ENCODE data around the gene CIB2.

CIB2 gene

DNA sequence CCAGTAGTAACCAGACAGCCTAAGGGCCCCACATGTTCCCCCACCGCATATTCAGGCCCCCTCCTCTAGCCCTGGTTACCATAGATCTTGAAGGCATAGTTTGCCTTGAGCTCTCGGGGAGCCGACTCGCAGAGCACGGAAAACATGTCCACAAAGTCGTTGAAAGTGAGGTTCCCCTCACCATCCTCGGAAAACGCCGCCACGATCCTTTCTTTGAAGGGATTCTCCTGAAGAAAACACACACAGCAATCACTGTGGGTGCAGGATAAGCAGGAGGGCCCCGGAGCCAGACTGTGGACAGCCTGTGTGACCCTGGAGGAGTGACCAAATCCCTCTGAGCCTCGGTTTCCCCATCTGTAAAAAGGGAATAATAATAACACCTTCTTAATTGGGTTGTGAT is 22.1 kb downstream of the CIB2 start:
- no peak for DNase-seq (ENCODE audit: low read depth in 2 of 2, low spot score in 1 of 2)

DNA sequence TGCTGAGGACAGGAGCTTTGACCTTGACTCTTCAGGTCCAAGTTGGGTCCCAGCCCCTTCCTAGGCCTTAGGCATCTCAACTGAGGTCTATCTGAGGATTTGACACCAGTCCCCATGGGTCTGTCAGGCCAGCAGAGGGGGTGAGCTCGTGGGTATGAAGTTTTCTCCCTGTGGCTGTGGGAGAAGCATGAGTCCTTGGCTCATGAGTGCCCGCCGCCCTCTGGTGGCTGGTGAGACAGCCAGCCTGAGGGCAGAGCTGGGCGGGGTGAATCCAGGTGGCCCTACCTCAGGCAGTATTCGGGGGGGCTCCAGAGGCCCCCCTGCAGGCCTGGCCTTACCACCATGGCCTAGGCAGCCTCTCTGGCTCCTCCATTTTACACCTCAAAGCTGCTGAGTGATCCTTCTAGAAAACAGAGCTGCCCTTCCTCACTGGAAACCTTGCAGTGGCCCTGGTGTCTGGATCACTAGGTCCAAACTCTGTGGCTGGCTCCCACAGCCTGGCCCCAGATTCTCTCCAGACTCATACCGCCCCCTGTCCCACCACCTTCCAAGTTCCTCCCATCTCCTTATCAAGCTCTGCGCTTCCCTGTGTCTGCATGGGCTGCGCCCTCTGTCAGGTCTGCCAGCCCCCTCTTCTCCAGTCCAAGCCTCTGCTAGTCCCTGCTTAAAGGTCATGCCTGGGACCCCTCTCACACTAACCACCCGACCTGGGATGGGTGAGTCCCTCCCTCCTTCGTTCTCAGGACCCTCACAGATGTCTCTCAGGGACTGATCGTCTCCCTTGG is 22.8 kb downstream of the CIB2 start:
- peak; percentile 68 to 72 for DNase-seq (ENCODE audit: low read depth in 2 of 2, low spot score in 1 of 2)

DNA sequence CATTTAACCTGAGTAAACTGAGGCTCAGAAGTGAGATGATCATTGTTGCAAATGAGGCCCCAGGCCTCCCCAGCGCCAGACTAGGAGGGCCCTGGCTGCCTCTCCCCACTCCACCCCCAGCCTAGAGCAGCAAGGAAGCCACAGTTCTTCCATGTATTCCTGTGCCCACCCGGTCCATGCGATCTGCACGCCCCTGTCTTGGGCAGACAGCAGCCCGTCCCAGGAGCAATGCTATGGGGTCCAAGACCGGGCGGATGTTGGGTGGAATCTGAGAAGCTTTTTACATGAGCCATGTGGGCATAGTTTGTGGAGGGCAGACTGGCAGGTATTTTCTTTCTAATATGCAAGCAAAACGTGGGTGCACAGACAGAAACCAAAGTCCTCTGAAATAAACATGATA is 23.8 kb downstream of the CIB2 start:
- DNase-seq (ENCODE audit: low read depth in 2 of 2, low spot score in 1 of 2): no peak

DNA sequence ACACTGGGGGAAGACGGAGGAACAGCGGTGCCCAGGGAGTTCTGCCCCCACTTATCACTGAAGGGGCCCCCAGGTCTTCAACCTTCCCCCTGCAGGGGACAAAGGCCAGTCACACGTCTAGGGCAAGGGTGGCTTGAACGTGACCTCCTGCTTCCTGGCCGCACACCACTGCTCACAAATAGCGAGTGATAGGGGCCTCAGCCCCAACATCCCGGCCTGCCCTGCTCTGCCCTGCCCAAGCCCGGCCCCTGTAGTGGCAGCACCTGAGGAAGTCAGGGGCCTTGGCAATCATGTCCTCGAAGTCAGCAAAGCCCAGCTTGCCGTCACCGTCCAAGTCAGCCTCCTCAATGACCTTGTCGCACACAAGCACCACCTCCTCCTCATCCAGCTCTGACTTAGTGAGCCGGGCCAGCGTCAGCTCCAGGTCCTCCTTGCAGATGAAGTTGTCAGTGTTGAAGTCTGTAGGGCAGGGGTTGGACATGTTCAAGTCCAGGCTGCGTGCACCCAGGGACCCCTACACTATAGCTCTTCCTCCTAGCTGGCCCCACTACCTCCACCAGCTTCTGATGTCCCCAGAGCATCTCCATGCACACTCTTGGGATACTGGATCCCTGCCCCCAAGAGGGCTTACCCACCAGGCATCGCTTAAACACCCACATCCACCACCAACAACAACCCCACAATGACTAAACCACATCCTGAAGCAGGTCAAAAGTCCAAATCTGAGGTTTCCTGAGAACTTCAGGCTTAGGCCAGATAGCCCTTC is 25.6 kb downstream of the CIB2 start:
- no peak for DNase-seq (ENCODE audit: low read depth in 2 of 2, low spot score in 1 of 2)

DNA sequence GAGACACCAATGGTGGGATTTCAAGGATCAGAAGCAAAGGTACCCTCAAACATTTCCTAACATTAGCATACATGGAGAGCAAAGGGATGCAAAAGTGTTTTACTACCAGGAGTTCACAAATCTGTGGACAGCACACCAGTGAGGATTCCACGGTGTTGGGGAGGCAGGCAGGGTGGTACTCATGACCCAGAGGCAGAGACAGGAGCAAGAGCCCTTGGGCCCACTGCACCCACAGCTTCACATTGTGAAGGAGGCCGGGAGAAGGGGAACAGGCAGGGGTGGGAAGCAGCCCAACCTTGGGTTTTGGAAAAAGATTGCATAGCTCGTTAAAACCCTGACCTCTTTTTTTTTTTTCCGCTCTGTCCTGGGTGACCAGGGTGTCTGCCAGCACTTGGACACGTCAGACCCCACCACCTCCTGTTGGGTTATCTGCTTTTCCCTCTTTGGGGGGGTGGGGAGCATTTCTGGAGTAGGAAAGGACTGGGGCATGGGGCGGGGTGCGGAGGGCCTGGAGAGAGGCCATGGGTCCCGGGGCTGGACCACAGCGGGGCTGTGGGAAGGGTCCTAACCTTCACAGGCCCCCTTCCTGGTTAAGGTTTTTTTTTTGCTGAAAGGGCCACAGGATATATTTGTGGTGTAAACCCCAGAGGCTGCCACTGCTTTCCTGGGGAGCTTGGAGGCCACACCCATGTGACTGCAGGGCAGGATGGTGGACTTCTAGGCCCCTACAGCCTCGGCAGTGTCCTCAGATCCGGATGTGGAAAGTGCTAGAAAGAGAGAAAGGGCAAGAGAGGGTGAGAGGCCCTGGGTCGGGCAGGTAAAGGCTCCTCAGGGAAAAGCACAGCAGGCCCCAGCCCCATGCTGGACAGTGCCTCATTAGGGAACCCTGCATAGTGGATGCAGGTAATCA is 26.4 kb downstream of the CIB2 start:
- DNase-seq (ENCODE audit: low read depth in 2 of 2, low spot score in 1 of 2): no peak

DNA sequence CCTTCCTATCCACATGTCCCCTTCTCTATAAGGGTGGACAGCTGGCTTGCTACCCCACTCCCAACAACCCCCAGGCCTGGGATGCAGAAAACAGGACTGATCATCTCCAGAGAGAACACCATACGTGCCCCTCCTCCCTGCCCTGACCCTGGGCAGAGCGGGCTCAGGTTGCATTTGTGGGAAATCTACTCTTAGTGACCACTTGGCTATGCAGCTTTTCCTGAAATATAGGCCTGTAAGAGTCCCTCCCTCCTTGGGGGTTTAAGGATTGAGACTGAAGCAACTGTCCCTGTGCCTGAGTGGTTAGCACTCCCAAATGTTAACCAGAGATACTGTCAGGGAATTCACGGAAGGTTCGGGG is 27.1 kb downstream of the CIB2 start:
- DNase-seq (ENCODE audit: low read depth in 2 of 2, low spot score in 1 of 2): no peak

DNA sequence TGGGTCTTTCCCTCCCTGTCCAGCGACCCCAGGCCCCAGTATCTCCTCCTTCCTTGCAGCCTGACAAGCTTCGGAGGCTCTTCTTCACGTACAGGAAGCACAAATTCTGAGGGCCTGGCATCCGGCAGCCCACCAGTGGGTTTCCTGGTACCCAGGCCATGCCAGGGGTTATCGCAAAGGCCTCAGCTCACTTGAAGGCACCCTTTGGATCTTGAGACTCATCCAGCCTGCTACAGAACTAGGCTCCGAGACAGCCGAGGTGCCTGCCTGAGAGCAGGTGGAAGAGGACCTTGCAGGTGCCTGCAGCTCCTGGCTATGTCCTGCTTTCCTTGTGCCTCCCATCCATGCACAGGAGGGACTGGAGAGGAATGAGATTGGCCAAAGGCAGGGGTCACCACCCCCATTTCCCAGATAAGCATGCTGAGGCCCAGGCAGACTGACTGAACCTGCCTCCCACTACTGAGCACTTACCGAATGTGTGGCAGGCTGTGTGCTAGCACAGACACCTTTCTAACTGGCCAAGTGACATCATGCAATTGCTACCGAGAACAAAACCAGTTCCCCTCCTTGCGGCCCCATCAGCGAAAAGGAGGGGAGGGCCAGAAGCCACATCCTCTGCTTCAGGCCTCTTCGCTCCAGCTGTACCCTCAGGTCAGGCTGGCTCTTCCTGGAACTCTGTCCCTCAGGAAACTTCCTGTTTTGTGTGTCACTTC is 27.7 kb downstream of the CIB2 start:
- DNase-seq (ENCODE audit: low read depth in 2 of 2, low spot score in 1 of 2): peak in 1 of 2 donors; percentile 24

DNA sequence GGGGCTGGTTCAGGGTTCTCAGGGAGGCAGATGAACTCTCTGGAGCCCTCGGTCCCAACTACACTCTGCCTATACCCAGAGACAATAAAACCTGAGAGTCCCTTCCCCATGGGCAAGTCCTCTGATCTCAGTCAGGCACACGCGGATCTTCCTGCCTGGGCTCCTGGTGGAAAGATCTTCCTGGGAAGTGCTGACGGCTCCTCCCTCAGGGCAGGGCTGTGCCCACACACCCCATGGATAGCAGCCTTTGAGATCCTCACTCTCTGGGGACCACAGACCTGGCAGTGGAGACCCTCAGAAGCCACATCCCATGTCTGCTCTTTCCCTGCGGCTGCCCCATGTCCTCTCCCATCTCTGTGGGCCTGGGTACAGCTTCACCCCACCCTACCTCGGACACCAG is 28.5 kb downstream of the CIB2 start:
- no peak for DNase-seq (ENCODE audit: low read depth in 2 of 2, low spot score in 1 of 2)

DNA sequence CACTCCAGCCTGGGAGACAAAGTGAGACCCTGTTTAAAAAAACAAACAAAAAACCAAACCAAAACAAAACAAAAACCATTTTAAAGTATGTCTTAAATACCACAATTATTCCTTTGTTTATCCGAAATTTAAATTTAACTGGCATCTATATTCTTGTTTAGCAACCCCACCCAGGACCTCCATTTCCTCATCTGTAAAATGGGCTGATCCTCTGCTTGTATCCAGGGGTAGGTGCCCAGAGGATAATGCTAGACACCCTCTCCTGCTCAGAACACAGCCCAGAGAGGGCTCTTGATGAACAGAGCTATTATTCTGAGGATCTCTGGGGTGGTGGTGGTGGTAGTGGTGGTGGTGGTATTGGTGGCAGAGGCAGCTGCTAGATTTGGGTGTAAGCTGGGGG is 29.0 kb downstream of the CIB2 start:
- DNase-seq (ENCODE audit: low read depth in 2 of 2, low spot score in 1 of 2): no peak

DNA sequence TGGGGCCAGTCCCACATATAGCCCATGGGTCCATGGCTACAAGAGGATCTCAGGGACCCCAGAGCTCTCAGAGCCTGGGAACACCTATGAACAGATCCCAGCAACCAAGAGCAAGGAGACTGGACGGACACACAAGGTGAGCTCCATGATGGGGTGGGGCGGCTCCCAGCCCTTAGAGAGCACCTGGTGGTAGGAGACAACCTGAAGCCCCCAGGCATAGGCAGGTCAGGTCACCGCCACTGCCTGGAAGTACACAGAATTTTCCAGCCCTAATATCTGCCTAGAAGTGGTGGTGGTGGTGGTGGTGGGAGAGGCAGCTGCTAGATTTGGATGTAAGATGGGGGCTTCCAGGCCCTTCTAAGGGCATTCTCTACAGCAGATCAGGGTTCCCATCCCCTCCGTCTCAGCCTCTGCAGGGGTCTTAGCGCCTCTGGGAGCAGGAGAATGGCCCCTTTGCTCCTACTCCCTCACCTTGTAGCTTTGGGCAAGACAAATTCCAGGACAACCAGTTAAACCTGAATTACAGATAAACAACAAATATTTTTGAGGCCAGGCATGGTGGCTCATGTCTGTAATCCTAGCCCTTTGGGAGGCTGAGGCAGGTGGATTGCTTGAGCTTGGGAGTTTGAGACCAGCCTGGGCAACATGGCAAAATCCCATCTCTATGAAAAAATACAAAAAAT is 29.7 kb downstream of the CIB2 start:
- DNase-seq (ENCODE audit: low read depth in 2 of 2, low spot score in 1 of 2): no peak

DNA sequence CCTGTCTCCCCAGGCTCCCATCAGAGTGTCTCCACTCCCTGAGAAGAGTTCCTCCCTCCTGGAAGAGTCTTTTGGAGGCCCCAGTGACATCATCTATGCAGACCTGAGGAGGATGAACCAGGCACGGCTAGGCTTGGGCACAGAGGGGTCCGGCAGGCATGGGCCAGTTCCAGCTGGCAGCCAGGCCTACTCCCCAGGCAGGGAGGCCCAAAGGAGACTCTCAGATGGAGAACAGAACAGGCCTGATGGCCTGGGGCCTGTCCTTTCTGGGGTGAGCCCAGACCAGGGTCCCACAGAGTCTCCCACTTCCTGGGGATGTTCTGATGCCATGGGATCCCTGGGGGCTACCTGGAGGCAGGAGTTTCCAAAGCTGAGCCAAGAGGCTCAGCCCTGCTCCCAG is 30.4 kb downstream of the CIB2 start:
- DNase-seq (ENCODE audit: low read depth in 2 of 2, low spot score in 1 of 2): no peak

DNA sequence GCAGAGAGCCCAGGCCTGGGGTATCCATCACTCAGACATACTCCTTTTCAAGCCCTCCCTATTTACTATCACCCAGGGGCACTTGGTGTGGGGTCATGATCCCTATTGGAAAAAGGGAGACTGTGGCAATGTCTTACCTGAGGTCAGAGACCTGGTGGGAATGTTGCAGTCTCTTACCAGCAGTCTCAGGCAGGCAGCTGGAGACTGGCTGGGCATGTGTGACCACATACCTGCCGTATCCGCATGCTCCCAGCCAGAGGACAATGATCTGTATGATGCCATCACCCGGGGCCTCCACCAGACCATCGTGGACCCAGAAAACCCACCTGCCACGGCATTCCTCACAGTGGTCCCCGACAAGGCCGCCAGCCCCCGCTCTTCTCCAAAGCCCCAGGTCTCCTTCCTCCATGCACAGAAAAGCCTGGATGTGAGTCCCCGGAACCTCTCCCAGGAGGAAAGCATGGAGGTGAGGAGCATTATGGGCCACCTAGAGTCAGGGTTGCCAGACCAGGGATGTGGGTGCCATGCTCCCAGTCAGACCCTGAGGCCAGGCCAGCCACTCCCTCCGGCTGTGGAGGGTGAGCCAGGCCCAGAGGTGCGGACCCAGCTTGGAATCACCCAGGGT is 33.0 kb downstream of the CIB2 start:
- no peak for DNase-seq (ENCODE audit: low read depth in 2 of 2, low spot score in 1 of 2)

DNA sequence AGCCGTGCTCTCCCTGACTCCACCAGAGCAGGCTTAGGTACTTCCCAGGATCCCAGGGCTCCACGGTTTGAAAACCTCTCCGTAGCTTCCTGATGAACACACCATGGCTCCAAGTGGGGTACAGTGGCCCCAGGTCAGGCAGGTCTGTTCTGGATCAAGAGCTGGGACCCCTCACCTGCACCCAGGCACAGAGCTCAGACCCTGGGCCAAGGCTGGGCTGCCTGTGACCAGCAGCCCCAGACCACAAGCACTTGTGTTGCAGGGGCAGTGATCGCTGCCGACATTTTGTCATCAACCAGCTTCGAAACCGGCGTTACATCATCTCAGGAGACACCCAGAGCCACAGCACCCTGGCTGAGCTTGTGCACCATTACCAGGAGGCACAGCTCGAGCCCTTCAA is 33.6 kb downstream of the CIB2 start:
- no peak for DNase-seq (ENCODE audit: low read depth in 2 of 2, low spot score in 1 of 2)

DNA sequence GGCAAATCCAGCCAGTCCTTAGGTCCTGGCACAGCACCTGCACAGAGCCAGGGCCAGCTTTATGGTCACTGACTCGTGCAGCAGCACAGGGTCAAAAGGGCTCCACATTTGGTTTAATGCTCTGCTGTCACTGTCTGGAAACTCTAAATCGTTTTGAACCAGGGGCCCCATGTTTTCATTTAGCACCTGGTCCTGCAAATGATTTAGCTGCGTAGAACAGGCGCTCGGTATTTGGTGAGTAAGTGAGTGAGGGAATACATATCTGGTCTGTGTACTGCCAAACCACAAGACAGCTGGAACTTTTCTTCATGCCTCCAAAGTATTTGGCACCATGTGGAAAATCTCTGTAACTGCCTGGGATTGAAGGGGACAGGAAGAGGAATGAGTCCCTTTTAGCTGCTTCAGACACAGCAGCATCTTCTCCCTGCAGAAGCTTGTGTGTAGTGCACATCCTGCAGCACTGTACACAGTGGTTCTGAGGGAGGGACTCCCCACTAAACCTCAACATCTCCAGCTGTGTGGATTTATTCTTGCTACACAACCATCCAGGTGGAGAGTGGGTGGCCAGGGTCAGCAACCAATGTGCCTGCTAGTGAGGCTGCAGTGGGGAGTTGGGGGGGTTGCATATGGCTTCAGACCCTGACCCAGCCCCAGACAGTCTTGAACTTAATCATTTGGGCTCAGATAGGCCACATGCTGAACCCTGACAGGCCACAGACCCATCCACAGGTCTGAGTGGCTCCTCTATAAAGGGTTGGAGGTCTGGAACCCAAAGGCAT is 37.8 kb downstream of the CIB2 start:
- DNase-seq (ENCODE audit: low read depth in 2 of 2, low spot score in 1 of 2): no peak

DNA sequence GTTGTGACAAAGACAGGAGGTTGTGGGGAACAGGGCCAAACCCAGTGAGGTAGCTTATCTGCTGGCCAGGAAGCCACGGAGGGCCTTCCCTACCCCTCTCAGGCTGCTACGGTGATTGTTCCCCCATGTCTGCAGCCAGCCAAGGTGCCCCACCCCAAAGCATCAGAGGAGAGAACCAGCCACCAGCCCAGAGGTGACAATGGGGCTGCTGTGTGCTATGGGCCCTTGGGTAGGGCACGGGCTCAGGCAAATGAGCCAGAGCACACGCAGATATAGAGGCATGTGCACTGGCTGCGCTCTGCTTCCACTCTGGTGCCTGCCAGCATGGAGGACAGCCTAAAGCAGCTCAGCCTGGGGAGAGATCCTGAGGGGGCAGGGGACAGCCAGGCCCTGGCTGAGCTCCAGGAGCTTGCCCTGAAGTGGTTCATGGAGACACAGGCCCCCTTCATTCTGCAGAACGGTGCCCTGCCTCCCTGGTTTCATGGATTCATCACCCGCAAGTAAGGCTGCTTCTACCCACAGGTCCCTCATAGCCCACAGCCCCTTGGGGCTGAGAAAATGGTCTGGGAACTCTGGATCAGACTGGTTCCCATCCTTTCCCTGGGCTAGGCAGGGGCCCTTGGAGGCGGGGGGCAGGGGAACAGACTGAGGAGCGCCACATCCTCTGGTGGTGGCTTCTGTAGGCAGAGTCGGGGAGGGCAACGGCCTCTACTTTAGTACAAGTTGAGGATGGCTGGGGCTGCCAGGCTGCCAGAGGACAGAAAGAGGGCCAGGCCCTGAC is 38.8 kb downstream of the CIB2 start, which contains the start of gene SH2D7:
SH2D7 (plus strand) TSS at position 301 of the 781 bp plus-strand sequence; CDS start at position 325, 24 bp downstream.
- no peak for DNase-seq (ENCODE audit: low read depth in 2 of 2, low spot score in 1 of 2)

DNA sequence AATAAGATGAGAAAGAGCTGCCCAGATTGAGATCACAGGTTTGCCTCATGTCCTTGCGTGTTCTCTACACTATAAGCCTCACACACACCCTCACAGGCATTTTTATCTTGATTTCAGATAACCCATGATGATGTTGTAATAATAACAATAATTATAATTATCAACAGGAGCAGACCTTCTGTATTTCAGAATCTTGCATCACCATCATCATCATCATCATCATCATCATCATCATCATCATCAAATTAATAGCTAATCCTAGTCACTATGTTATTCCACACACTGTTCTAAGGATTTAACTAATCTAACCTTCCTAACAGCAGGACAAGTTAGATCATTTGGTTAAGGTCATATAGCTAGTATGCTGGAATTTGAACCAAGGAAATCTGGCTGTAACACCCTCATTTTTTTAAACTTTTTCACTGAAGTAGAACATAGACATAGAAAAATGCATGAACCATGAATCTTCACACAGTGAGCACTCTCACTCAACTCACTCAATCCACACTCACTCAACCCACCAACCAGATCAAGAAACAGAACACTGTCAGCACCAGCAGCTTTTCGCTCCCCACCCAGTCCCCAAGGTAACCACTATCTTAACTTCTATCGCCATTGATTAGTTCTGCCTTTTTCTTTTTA is 40.7 kb downstream of the CIB2 start:
- no peak for DNase-seq (ENCODE audit: low read depth in 2 of 2, low spot score in 1 of 2)

DNA sequence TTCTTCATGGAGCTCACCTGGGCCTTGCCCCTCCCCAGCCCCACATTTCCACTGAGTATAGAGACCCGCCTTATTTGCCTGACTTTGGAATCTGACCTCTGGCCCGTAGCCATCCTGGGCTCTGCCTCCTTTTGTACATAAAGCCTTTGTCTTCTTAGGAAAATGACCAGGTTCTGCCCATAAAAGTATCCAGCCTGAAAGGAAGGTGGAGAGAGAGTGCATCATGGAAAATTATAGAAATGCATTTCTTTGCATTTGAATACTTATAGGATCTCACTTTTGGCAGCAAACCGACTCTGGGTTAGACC is 42.5 kb downstream of the CIB2 start:
- no peak for DNase-seq (ENCODE audit: low read depth in 2 of 2, low spot score in 1 of 2)

Measured in stimulated activated CD8-positive, alpha-beta memory T cell treated with anti-CD3 and anti-CD28 coated beads, Interleukin-4, amount 100 ng/mL, for 4 hours (primary cell).